ENCODE measurements around the gene MANBA.
A peak's percentile ranks its signal among the peaks of the same experiment; 100 is the strongest.
"Not testable (repeated sequence)": the region's sequence is repeated elsewhere in the genome, so short reads cannot be mapped to it uniquely, and the experiment has no call there.

The MANBA gene

GRCh38 chr4:102667001-102667400 is 93.8 kb downstream of the MANBA start:
- no peak for DNase-seq

GRCh38 chr4:102665527-102665926 is 95.2 kb downstream of the MANBA start:
- no peak for DNase-seq

- DNase-seq = no peak
Observed at GRCh38 chr4:102663073-102663472, 97.7 kb downstream of the MANBA start.

- DNase-seq = no peak
Observed at GRCh38 chr4:102657206-102657605, 103.6 kb downstream of the MANBA start.

GRCh38 chr4:102647117-102647516 is 113.7 kb downstream of the MANBA start:
- no peak for DNase-seq

GRCh38 chr4:102642631-102643298 is 118.0 kb downstream of the MANBA start:
- DNase-seq = no peak

- no peak for DNase-seq
Observed at GRCh38 chr4:102641793-102642192, 119.0 kb downstream of the MANBA start.

GRCh38 chr4:102640669-102641068 is 120.1 kb downstream of the MANBA start:
- no peak for DNase-seq

- DNase-seq = no peak
Observed at GRCh38 chr4:102639598-102639997, 121.2 kb downstream of the MANBA start.

GRCh38 chr4:102638621-102639020 is 122.1 kb downstream of the MANBA start:
- DNase-seq = no peak

- DNase-seq = no peak
Observed at GRCh38 chr4:102637391-102637790, 123.4 kb downstream of the MANBA start.

GRCh38 chr4:102633100-102633499 is 127.7 kb downstream of the MANBA start:
- DNase-seq = no peak

- DNase-seq = no peak
Observed at GRCh38 chr4:102632241-102633065, 128.3 kb downstream of the MANBA start.

GRCh38 chr4:102631616-102632015 is 129.2 kb downstream of the MANBA start:
- DNase-seq = no peak

GRCh38 chr4:102629673-102630072 is 131.1 kb downstream of the MANBA start:
- DNase-seq = no peak

GRCh38 chr4:102627831-102628523 is 132.8 kb downstream of the MANBA start:
- DNase-seq = peak; percentile 38

GRCh38 chr4:102625232-102625930 is 135.4 kb downstream of the MANBA start:
- peak; percentile 62 for DNase-seq

- DNase-seq = no peak
Observed at GRCh38 chr4:102624505-102624904, 136.3 kb downstream of the MANBA start.

- peak; percentile 38 for DNase-seq
Observed at GRCh38 chr4:102623622-102624021, 137.1 kb downstream of the MANBA start.

GRCh38 chr4:102620697-102621497 is 139.9 kb downstream of the MANBA start:
- DNase-seq = peak; percentile 71

- not testable (repeated sequence) for DNase-seq
Observed at GRCh38 chr4:102619776-102620631, 140.8 kb downstream of the MANBA start.

Data from hematopoietic multipotent progenitor cell treated with erythropoietin and hydrocortisone succinate and interleukin-3 and kit ligand, for 8 days (in vitro differentiated cells).